ENCODE results near the gene BTNL3. TPM values are rescaled to one million over a fixed set of nuclear protein-coding genes. Genes with fewer than 3 reads are reported as not detected.

The BTNL3 gene
- total and polyA plus RNA-seq, 9 of the 15 experiments (the other 6 are each of a cell fraction or from before 2014, with no cell fraction given), result 0.03 to 0.44 (median 0.04) TPM; not detected in 4

- FAIRE-seq, result no peak
- BruUV-seq (replicated peaks), result no TSS peak
- CTCF ChIA-PET (ENCODE audit: low intra/inter-chr PET ratio), result no interaction called here
Measured at GRCh38 chr5:181020688-181021087, 32.0 kb downstream of the BTNL3 start.

More at GRCh38 chr5:181020688-181021087, 32.0 kb downstream of the BTNL3 start:
- no peak overlapping the region for H2AFZ ChIP-seq (ENCODE audit: low read depth, low read length)
- H3K27me3 ChIP-seq (ENCODE audit: control insufficient read depth in 2 of 2, insufficient read depth in 2 of 2, low read length in 2 of 2), result no peaks in the 10 kb centered on the region
- no peak overlapping the region for H3K4me3 ChIP-seq
- peaks cover 6% of the 10 kb centered on the region in 2 experiments; a peak in 4 of 5 replicates for H3K4me1 ChIP-seq (replicated peaks in 1 of 2; ENCODE audit: control insufficient read depth in 2 of 2, insufficient read depth in 2 of 2, low read length in 2 of 2)
- POLR2A ChIA-PET, result no interaction called here
- no peaks in the 10 kb centered on the region for H3K9me1 ChIP-seq (ENCODE audit: control insufficient read depth, insufficient read depth, low read length)
- no peaks in the 10 kb centered on the region for H3K36me3 ChIP-seq (ENCODE audit: control insufficient read depth, insufficient read depth, low read length)
- in situ Hi-C loops (cut with MboI), result no loop called here
- WGBS (ENCODE audit: insufficient coverage, low coverage, missing lambda C conversion rate), result 59% methylated on average over 3 of the region's 3 CpGs
- no peak overlapping the region for H3K4me2 ChIP-seq (ENCODE audit: insufficient read depth, low read length)
- DNase-seq (ENCODE audit: extremely low read depth in 1 of 4, low spot score in 3 of 4), result peak in 1 of 4 experiments; percentile 2
- H3K79me2 ChIP-seq (ENCODE audit: control insufficient read depth, insufficient read depth, low read length), result peaks cover 22% of the 10 kb centered on the region; the same call in 2 of the 3 replicates
- H3K9me3 ChIP-seq (replicated peaks; ENCODE audit: control insufficient read depth, insufficient read depth, low read depth, low read length), result 0 out of 2 replicates have a peak, but pooled peaks cover 6% of the 10 kb centered on the region
- no peak overlapping the region for H3K9ac ChIP-seq (ENCODE audit: insufficient read depth in 1 of 2, low read depth in 2 of 2, low read length in 2 of 2)
- no peaks in the 10 kb centered on the region for H4K20me1 ChIP-seq (replicated peaks; ENCODE audit: control insufficient read depth, insufficient read depth, low read length)
- no peak for TF ChIP-seq TAF7 (tag; IDR thresholded peaks at IDR 0.05)
- TF ChIP-seq HDAC8 (tag; IDR thresholded peaks at IDR 0.05), result no peak
- TF ChIP-seq MTA2 (IDR thresholded peaks at IDR 0.05; ENCODE audit: low read depth), result no peak
- TF ChIP-seq ZNF740 (CRISPR knock-in tag; IDR thresholded peaks at IDR 0.05), result no peak
- no peak for TF ChIP-seq ZNF740 (tag; IDR thresholded peaks at IDR 0.05)
- TF ChIP-seq FOXK1 (CRISPR knock-in tag; IDR thresholded peaks at IDR 0.05; ENCODE audit: borderline replicate concordance), result no peak
- no peak for TF ChIP-seq TEAD1 (CRISPR knock-in tag; IDR thresholded peaks at IDR 0.05)
- TF ChIP-seq SIX5 (IDR thresholded peaks at IDR 0.05; ENCODE audit: borderline replicate concordance in 1 of 2, insufficient read depth in 1 of 2, low read depth in 1 of 2, low read length in 2 of 2), result no peak
- no peak for TF ChIP-seq HNRNPUL1 (IDR thresholded peaks at IDR 0.05; ENCODE audit: low read length)
- TF ChIP-seq EP300 (IDR thresholded peaks at IDR 0.05; ENCODE audit: low read length), result no peak
- no peak for TF ChIP-seq RCOR1 (IDR thresholded peaks at IDR 0.05; ENCODE audit: borderline replicate concordance in 1 of 2, low read depth in 2 of 2, low read length in 2 of 2)
- no peak for TF ChIP-seq SETDB1 (IDR thresholded peaks at IDR 0.05; ENCODE audit: low read length)
- intact Hi-C loops (cut with micrococcal nuclease), result loop anchor here (10.0 kb wide), 1 partner anchor 216 kb away; the partner anchor contains the start of gene MGAT1
- ATAC-seq, result no peak
- no peak overlapping the region for H3K27ac ChIP-seq (ENCODE audit: extremely low read depth, low read depth, low read length)
